NB4 (cell line): ENCODE measurements around the gene GRIK3.

Source experiments
- MAX ChIP-seq: IDR thresholded peaks from 2 replicates; pipeline ENCODE4 v1.6.1; 2011; ENCODE audit warnings: low read depth, low read length
- MYC ChIP-seq: IDR thresholded peaks from 2 replicates; pipeline ENCODE4 v1.6.1; 2011; ENCODE audit warnings: low read depth, low read length
- POLR2A ChIP-seq: IDR thresholded peaks from 2 replicates; pipeline ENCODE4 v1.6.1; 2011; ENCODE audit warnings: mild to moderate bottlenecking; ENCODE audit not compliant: insufficient read length; ENCODE audit errors: extremely low read depth
- TF ChIP-seq, protein P1 (sequence below): IDR thresholded peaks from one replicate; pipeline ENCODE4 v1.5.1; 2012; ENCODE audit warnings: low read depth, low read length

DNA sequence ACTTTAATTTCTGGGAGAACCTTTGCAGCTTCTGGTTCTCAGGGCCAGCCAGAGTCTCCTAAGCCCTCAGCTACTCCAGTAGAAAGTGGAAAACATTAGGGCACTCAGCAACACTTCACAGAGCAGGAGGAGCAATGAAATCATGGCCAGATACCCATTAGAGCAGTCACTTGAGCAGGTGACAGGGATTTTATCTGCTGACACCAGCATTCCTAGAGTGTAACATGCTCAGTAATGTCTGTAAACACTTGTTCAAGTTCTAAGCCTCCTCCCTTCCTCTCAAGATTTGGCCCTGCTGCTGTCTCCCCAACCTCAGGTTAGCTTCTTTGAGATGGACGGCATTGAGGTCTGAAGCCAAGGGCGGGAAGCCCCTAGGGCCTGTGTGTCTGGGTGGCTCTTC lies 218.0 kb downstream of the GRIK3 start:
- TF ChIP-seq, protein P1, sequence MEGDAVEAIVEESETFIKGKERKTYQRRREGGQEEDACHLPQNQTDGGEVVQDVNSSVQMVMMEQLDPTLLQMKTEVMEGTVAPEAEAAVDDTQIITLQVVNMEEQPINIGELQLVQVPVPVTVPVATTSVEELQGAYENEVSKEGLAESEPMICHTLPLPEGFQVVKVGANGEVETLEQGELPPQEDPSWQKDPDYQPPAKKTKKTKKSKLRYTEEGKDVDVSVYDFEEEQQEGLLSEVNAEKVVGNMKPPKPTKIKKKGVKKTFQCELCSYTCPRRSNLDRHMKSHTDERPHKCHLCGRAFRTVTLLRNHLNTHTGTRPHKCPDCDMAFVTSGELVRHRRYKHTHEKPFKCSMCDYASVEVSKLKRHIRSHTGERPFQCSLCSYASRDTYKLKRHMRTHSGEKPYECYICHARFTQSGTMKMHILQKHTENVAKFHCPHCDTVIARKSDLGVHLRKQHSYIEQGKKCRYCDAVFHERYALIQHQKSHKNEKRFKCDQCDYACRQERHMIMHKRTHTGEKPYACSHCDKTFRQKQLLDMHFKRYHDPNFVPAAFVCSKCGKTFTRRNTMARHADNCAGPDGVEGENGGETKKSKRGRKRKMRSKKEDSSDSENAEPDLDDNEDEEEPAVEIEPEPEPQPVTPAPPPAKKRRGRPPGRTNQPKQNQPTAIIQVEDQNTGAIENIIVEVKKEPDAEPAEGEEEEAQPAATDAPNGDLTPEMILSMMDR: no peak
- TF ChIP-seq MYC (no peak), POLR2A (no peak), MAX (no peak)
